HG03558 (cell line): ENCODE measurements around the gene C7.
"Not testable (repeated sequence)": the region's sequence is repeated elsewhere in the genome, so short reads cannot be mapped to it uniquely, and the experiment has no call there.

Experiments used
- ATAC-seq: cut with Tn5 transposase; IDR thresholded peaks from one replicate; pipeline ENCODE4 v1.9.1; 2021; ENCODE audit warnings: moderate number of reproducible peaks; ENCODE audit not compliant: unreplicated experiment; ENCODE audit errors: extremely low read depth

C7 gene

DNA sequence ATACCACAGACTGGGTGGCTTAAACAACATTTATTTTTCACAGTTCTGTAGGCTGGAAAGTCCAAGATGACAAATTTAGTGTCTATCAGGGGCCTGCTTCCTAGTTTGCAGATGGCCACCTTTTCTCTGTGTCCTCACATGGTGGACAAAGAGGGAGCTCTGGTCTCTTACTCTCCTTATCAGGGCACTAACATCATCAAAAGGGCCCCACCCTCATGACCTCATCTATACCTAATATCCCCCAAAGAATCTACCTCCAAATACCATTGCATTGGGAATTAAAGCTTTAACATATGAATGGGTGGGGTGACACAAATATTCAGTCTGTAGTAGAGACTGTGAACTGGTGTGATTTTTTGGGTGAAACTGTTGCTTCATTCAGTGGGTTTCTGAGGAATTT is 78.1 kb downstream of the C7 start:
- no peak for ATAC-seq

- no peak for ATAC-seq
Measured at GRCh38 chr5:40988746-40989510, 79.6 kb downstream of the C7 start.

- no peak for ATAC-seq
Measured at GRCh38 chr5:40991168-40991980, 82.1 kb downstream of the C7 start.

DNA sequence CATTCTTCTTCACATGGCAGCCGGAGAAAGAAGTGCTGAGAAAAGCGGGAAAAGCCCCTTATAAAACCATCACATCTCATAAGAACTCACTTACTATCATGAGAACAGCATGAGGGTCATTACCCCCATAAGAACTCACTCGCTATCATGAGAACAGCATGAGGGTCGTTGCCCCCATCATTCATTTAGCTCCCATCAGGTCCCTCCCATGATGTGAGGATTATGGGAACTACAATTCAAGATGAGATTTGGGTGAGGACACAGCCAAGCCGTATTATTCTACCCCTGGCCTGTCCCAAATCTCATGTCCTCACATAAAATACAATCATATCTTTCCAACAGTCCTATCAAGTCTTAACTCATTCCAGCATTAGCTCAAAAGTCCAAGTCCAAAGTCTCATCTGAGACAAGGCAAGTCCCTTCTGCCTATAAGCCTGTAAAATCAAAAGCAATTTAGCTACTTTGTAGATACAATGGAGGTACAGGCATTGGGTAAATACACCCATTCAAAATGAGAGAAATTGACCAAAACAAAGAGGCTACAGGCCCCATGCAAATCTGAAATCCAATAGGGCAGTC is 82.8 kb downstream of the C7 start:
- ATAC-seq: no peak

DNA sequence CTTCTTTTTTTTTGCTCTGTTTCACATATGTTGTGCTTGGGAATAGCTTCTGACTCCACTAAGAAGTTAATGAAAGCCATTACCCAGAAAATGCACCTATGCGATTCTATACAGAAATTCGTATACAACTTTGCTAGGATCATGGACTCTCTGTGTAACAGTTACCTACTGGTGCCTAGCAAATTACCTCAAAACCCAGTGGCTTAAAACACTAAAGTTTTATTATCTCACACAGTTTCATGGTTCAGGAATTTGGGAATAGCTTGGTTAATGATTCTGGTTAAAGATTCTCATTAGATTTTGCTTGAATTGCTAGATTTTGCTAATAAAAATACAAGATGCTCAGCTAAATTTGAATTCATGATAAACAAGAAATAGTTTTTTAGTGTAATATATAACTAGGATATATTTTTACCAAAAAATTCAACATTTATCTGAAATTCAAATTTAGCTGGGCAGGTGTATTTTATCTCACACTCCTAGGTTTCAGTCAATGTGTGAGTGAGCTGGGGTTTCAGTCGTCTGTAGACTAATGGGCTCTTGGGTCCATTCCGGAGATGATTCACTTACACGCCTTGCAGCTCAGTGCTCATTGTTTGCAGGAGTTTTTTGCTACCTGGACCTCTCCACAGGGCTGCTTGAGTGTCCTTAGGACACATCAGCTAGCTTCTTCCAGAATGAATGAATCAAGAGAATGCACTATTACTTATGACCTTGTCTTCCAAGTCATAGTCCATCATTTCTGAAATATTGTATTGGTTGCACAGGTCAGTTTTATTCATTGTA is 86.7 kb downstream of the C7 start:
- ATAC-seq: no peak

DNA sequence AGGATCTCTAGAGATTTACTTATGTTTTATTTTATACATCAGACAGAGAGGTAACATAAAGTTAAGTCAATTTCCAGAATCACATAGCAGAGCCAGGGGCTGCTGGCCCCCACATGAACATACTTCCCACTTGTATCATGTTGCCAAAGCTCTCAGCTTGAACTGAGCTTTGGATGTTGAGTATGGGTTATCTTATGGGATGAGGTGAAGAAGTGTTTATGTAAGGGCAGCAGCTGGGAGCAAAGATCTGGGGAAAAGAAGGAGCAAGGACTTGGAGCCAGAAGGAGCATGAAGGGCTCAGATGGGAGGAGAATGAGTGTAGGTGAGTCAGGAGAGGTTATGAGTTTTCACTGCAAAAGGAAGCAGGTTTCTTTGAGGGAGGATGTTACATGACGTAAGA is 89.8 kb downstream of the C7 start:
- no peak for ATAC-seq

- ATAC-seq: no peak
Measured at GRCh38 chr5:40999966-41000365, 90.7 kb downstream of the C7 start.

DNA sequence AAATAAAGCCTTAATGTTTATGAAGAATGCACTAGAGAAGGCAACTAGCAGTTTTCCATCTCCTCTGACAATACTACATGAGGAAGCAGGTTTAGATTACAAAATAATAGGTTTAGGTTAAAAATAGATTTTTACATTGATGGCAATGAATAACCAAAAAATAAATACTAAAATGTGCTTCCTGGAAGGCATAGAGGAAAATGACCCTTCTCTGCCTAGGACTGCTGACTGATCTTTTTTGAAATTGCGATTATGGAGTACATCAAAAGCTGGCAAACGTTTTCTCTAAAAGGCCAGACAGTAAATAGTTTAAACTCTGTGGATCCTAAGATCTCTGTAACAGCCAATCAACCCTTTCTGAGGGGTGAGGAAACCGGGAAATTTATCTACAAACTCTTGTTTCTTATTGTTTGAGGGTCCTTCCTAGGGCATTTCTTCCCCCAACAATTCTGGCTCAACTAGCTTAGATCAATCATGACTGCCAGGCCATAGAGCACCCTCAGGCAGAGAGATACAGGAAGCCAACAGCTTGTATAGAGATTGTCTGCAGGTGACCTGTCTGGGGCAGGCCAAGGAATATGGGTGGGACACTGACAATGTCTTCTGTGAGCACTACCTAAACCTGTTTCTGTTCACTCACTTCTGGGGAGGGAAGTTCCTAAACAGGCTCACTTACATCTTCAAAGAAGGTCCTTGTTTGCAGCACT is 94.5 kb downstream of the C7 start:
- ATAC-seq: no peak

DNA sequence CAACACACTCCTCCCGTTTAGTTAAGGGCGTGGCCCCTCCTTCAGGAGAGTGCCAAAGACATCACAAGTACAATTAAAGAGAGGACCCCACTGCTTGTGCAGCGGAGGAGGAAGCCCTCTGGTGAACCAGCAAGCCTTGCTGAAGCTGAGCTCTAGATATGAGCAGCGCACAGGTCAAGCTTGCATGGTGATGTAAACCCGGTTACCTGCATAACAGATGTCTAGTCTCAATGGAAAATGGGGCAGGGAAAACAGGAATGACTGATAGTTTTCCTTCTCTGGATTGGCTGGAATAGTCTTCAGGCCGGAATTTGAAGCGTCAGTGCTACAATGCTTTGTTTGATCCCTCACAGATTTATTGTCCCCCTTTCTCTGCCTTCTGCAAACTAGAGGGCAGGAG is 95.6 kb downstream of the C7 start:
- no peak for ATAC-seq

GRCh38 chr5:41009232-41009631 is 99.9 kb downstream of the C7 start:
- no peak for ATAC-seq

DNA sequence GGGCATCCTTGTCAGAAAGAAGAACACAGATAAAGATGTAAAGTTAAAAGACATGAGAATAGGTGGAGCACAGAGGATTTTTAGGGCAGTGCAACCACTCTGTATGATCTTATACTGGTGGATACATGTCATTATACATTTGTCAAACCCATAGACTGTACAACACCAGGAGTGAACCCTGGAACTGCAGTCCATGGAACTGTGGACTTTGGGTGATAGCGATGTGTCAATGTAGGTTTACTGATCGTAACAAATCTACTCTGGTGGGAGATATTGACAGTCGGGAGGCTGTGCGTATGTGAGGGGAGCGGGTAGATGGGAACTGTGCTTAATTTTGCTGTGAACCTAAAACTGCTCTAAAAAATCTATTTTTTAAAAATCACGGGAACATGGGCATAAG is 101.3 kb downstream of the C7 start:
- no peak for ATAC-seq

- no peak for ATAC-seq
Measured at GRCh38 chr5:41012318-41012717, 103.0 kb downstream of the C7 start.

- not testable (repeated sequence) for ATAC-seq
Measured at GRCh38 chr5:41022600-41022999, 113.3 kb downstream of the C7 start.
